Measurements from ENCODE around the gene SERPINA4. TPM values are rescaled to one million over a fixed set of nuclear protein-coding genes. Genes with fewer than 3 reads are reported as not detected.
"Not testable (repeated sequence)": the region's sequence is repeated elsewhere in the genome, so short reads cannot be mapped to it uniquely, and the experiment has no call there.

Gene SERPINA4
- polyA plus RNA-seq, 1 donor from 2014 or later: not detected

- Histone ChIP-seq H3K36me3 (ENCODE audit: insufficient read depth, low read length) (no peaks in the 10 kb centered on the region), H4K20me1 (ENCODE audit: insufficient read depth) (no peaks in the 10 kb centered on the region), H3K4me2 (ENCODE audit: low read length) (no peak overlapping the region), H3K27ac (ENCODE audit: low read length) (no peak overlapping the region), H3K79me2 (replicated peaks; ENCODE audit: insufficient read depth, low read length) (no peaks in the 10 kb centered on the region), H3K9me3 (ENCODE audit: low read length) (no peaks in the 10 kb centered on the region), H3K4me3 (ENCODE audit: low read length) (no peak overlapping the region), H3K27me3 (ENCODE audit: insufficient read depth, low read depth, low read length) (no peaks in the 10 kb centered on the region), H3F3A (ENCODE audit: insufficient read depth, low read length, poor library complexity, severe bottlenecking) (no peaks in the 10 kb centered on the region), H2AFZ (ENCODE audit: low read depth, low read length) (no peak overlapping the region), H3K9ac (ENCODE audit: low read length) (no peak overlapping the region), H3K9me2 (ENCODE audit: insufficient read depth, low read length) (no peaks in the 10 kb centered on the region)
- no peak for TF ChIP-seq EP300 (conservative IDR thresholded peaks at IDR 0.05; ENCODE audit: poor library complexity, severe bottlenecking)
Observed at GRCh38 chr14:94605361-94605760, 44.1 kb downstream of the SERPINA4 start.

DNA sequence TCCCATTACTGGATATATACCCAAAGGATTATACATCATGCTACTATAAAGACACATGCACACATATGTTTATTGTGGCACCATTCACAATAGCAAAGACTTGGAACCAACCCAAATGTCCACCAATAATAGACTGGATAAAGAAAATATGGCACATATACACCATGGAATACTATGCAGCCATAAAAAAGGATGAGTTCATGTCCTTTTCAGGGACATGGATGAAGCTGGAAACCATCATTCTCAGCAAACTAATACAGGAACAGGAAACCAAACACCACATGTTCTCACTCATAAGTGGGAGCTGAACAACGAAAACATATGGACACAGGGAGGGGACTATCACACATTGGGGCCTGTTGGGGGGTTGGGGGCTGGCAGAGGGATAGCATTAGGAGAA lies 47.7 kb downstream of the SERPINA4 start:
- H2AFZ ChIP-seq (ENCODE audit: low read depth, low read length); H4K20me1 ChIP-seq (ENCODE audit: insufficient read depth): not testable (repeated sequence)

DNA sequence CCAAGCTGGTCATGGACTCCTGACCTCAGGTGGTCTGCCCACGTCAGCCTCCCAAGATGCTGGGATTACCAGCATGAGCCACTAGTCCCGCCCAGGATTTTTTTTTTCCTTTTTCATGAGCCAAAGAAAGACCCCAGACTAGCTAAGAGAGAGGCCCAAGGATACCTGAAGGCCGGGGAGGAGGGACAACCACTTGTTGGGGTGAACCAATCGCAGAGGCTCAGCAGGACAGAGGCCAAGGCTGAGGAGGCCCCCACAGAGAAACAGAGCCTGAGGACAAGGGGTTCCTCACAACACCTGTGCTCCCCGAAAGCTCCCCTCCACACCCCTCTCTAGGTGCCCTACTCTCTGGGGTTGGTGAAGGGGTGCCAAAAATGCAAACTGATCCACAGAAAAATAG lies 49.9 kb downstream of the SERPINA4 start:
- H3K36me3 ChIP-seq (ENCODE audit: insufficient read depth, low read length): no peaks in the 10 kb centered on the region
- no peak overlapping the region for H2AFZ ChIP-seq (ENCODE audit: low read depth, low read length)
- TF ChIP-seq SMC3 (conservative IDR thresholded peaks at IDR 0.05; ENCODE audit: poor library complexity): no peak
- no peak for TF ChIP-seq EP300 (conservative IDR thresholded peaks at IDR 0.05; ENCODE audit: poor library complexity, severe bottlenecking)
- no peak for TF ChIP-seq EZH2 (IDR thresholded peaks at IDR 0.05; ENCODE audit: borderline replicate concordance, insufficient read depth, low read length, poor library complexity, severe bottlenecking)
- TF ChIP-seq POLR2AphosphoS5 (IDR thresholded peaks at IDR 0.05): no peak
- TF ChIP-seq REST (IDR thresholded peaks at IDR 0.05; ENCODE audit: borderline replicate concordance): no peak
- no peak for TF ChIP-seq TAF1 (IDR thresholded peaks at IDR 0.05; ENCODE audit: low read depth)
- TF ChIP-seq RAD21 (conservative IDR thresholded peaks at IDR 0.05): no peak
- no peak for TF ChIP-seq CTCF (IDR thresholded peaks at IDR 0.05; ENCODE audit: poor library complexity, severe bottlenecking)
- no peak for TF ChIP-seq MXI1 (conservative IDR thresholded peaks at IDR 0.05; ENCODE audit: poor library complexity, severe bottlenecking)
- H3K4me3 ChIP-seq (ENCODE audit: low read length): no peak overlapping the region
- H4K20me1 ChIP-seq (ENCODE audit: insufficient read depth): no peaks in the 10 kb centered on the region
- no peaks in the 10 kb centered on the region for H3K9me3 ChIP-seq (ENCODE audit: low read length)
- no peak overlapping the region for H3K4me2 ChIP-seq (ENCODE audit: low read length)
- H3K27ac ChIP-seq (ENCODE audit: low read length): no peak overlapping the region
- no peaks in the 10 kb centered on the region for H3K27me3 ChIP-seq (ENCODE audit: insufficient read depth, low read depth, low read length)
- H3K9me2 ChIP-seq (ENCODE audit: insufficient read depth, low read length): no peaks in the 10 kb centered on the region
- H3F3A ChIP-seq (ENCODE audit: insufficient read depth, low read length, poor library complexity, severe bottlenecking): no peaks in the 10 kb centered on the region
- no peak overlapping the region for H3K9ac ChIP-seq (ENCODE audit: low read length)
- H3K79me2 ChIP-seq (replicated peaks; ENCODE audit: insufficient read depth, low read length): no peaks in the 10 kb centered on the region

More for the DNA sequence above, 47.7 kb downstream of the SERPINA4 start:
- H3K4me3 ChIP-seq (ENCODE audit: low read length); H3K27me3 ChIP-seq (ENCODE audit: insufficient read depth, low read depth, low read length); H3K27ac ChIP-seq (ENCODE audit: low read length); H3K4me2 ChIP-seq (ENCODE audit: low read length); H3K9me2 ChIP-seq (ENCODE audit: insufficient read depth, low read length); H3K9me3 ChIP-seq (ENCODE audit: low read length); H3F3A ChIP-seq (ENCODE audit: insufficient read depth, low read length, poor library complexity, severe bottlenecking); H3K36me3 ChIP-seq (ENCODE audit: insufficient read depth, low read length); H3K9ac ChIP-seq (ENCODE audit: low read length); H3K79me2 ChIP-seq (replicated peaks; ENCODE audit: insufficient read depth, low read length): not testable (repeated sequence)
